Heart right ventricle (tissue), 16 donors: ENCODE data around the gene ZMYM1. TPM values are rescaled to one million over a fixed set of nuclear protein-coding genes. Genes with fewer than 3 reads are reported as not detected.
"Not testable (repeated sequence)": the region's sequence is repeated elsewhere in the genome, so short reads cannot be mapped to it uniquely, and the experiment has no call there.

ENCODE experiments used
- ATAC-seq, 8 donors: fragments of 200-7000 bp; cut with Tn5 transposase; one replicate each; pipeline ENCODE4 v1.9.1; 2020; ENCODE audit warnings: mild to moderate bottlenecking in 8 of 8, moderate library complexity in 8 of 8, moderate number of reproducible peaks in 1 of 8
- DNase-seq, 2 donors: peaks; one replicate each; pipeline ENCODE4 v3.0.0-alpha.2; 2020
- H3K27ac ChIP-seq, 10 donors: fragments of 200-600 bp; sonication (generic) in 2 of 10; one replicate each; pipeline versions ENCODE4 v1.5.0 to v1.8.0; 2020 to 2022; ENCODE audit warnings: mild to moderate bottlenecking in 3 of 10
- H3K27me3 ChIP-seq, 7 donors: fragments of 200-600 bp; one replicate each; pipeline ENCODE4 v1.8.0; 2021 to 2022; ENCODE audit warnings: mild to moderate bottlenecking in 2 of 7
- H3K36me3 ChIP-seq, 9 donors: fragments of 200-600 bp; sonication (generic) in 1 of 9; one replicate each; pipeline versions ENCODE4 v1.5.0 to v1.8.0; 2020 to 2022; ENCODE audit warnings: mild to moderate bottlenecking in 2 of 9
- H3K4me1 ChIP-seq, 9 donors: fragments of 200-600 bp; sonication (generic) in 1 of 9; one replicate each; pipeline versions ENCODE4 v1.5.0 to v1.8.0; 2020 to 2022; ENCODE audit warnings: mild to moderate bottlenecking in 4 of 9
- H3K4me3 ChIP-seq, 10 donors: fragments of 200-600 bp; sonication (generic) in 2 of 10; one replicate each; pipeline versions ENCODE4 v1.5.0 to v1.8.0; 2020 to 2022; ENCODE audit warnings: mild to moderate bottlenecking in 7 of 10, moderate library complexity in 2 of 10
- H3K9me3 ChIP-seq, 11 donors: fragments of 200-600 bp in 10 of 11; sonication (generic) in 2 of 11; one replicate each; pipeline versions ENCODE4 v1.5.0 to v1.8.0; 2013 to 2022; ENCODE audit warnings: mild to moderate bottlenecking in 2 of 11, control low read depth in 1 of 11, moderate library complexity in 1 of 11
- CTCF ChIP-seq, 9 donors: fragments of 200-600 bp; sonication (generic) in 2 of 9; IDR thresholded peaks; one replicate each; pipeline versions ENCODE4 v1.5.0 to v1.8.0; 2021 to 2022; ENCODE audit warnings: antibody characterized with exemption in 9 of 9, mild to moderate bottlenecking in 5 of 9, moderate library complexity in 1 of 9
- WGBS, 2 donors: extraction: QIAGEN DNeasy Blood & Tissue Kit; methylation state at CpG; one replicate each; pipeline ENCODE4 v1.1.7; 2013; ENCODE audit warnings: inconsistent platforms in 1 of 2; 5-methylcytosine and 5-hydroxymethylcytosine counted together
- intact Hi-C, 10 donors: fragments of 100-400 bp; cut with DNase I; formaldehyde crosslinking; loops; one replicate each; pipeline versions ENCODE4 v1.11.1 to v1.14.2; 2022
- polyA plus RNA-seq, 2 donors: library from polyadenylated mRNA; stranded (reverse); fragments of 200-250 nt; gene quantifications; one replicate each; pipeline ENCODE4 v1.2.3, GENCODE V29; 2013
- total RNA-seq, 10 donors: library from RNA; stranded (reverse); fragmentation: NEBNext Ultra II Directional in 3 of 10; extraction: Animal tissue kit (Norgen Biotek cat#: 25700) in 3 of 10; gene quantifications; one replicate each; pipeline versions ENCODE4 v1.2.1 to v1.2.4, GENCODE V29; 2021 to 2023
- donor health status: Arrhythmogenic right ventricular cardiomyopathy.
- donor health status: ischemic (EF 13 %, LVEDD 7.1; RV severe dilation, severe dysfunction).
- donor health status: healthy with polysubstance abuse.
- donor health status: DM: no; HTN: yes; CAD: no.
- donor health status: DM: no; HTN: no; CAD: no.
- donor health status: ischemic (EF 25% LVEDD 6.9; RV normal size, moderate dysfunction).
- donor health status: ischemic (EF 25% LVEDD 5.7; RV mildly dilated, moderate dysfunction).
- donor health status: healthy.
- donor health status: DM: yes; HTN: yes; CAD: no.
- donor health status: Ischemic cardiomyopathy.
- donor health status: ischemic (EF 35%, LVEDD 5.7; RV mildly dilated, moderate dysfunction).
- donor health status: nonischemic (EF 11% LVEDD 7.7; RV severe dilation, severe dysfunction).
- donor health status: DM: yes; HTN: yes; CAD: no.
- donor health status: PGD.
- donor health status: ischemic (EF 29% LVEDD 5.4; RV normal size, mild dysfunction).
- donor health status: nonischemic (EF 23%, LVEDD 6.1; RV moderate dilation, normal function).

The ZMYM1 gene
- total and polyA plus RNA-seq, 12 donors: 1.2 to 11.0 (median 7.3) TPM

- no peaks in the 10 kb centered on the region for H3K36me3 ChIP-seq
- no peak overlapping the region for H3K4me3 ChIP-seq
- no peak overlapping the region for H3K27ac ChIP-seq
- TF ChIP-seq CTCF (IDR thresholded peaks at IDR 0.05): no peak
- DNase-seq (no peak), ATAC-seq (no peak)
- peaks cover 0 to 10% (median 0%) of the 10 kb centered on the region in 9 donors for H3K4me1 ChIP-seq
- H3K9me3 ChIP-seq: no peaks in the 10 kb centered on the region
- intact Hi-C loops: no loop called here
- peaks cover 0 to 8% (median 0%) of the 10 kb centered on the region in 7 donors for H3K27me3 ChIP-seq
- 78 to 85% methylated on average over 5 of the region's 5 CpGs for WGBS, 2 donors
Measured at GRCh38 chr1:35046730-35047129, 32.5 kb upstream of the ZMYM1 start.

GRCh38 chr1:35047188-35047858 lies 31.9 kb upstream of the ZMYM1 start:
- H3K4me3 ChIP-seq: no peak overlapping the region
- ATAC-seq: peak in 1 of 8 donors; percentile 33

GRCh38 chr1:35049116-35049515 lies 30.1 kb upstream of the ZMYM1 start:
- Histone ChIP-seq H3K9me3 (no peaks in the 10 kb centered on the region), H3K27me3 (peaks cover 0 to 9% (median 0%) of the 10 kb centered on the region in 7 donors), H3K27ac (no peak overlapping the region), H3K4me3 (no peak overlapping the region), H3K4me1 (peaks cover 0 to 10% (median 0%) of the 10 kb centered on the region in 9 donors), H3K36me3 (no peaks in the 10 kb centered on the region)
- TF ChIP-seq CTCF (IDR thresholded peaks at IDR 0.05): no peak
- no peak for DNase-seq
- no peak for ATAC-seq
- WGBS, 2 donors: 55 to 59% methylated on average over 12 of the region's 12 CpGs
- intact Hi-C loops: no loop called here

More at GRCh38 chr1:35047188-35047858, 31.9 kb upstream of the ZMYM1 start:
- DNase-seq: no peak
- H3K27ac ChIP-seq: no peak overlapping the region
- H3K4me1 ChIP-seq: peaks cover 0 to 10% (median 0%) of the 10 kb centered on the region in 9 donors
- WGBS, 2 donors: 42 to 55% methylated on average over 2 of the region's 2 CpGs
- H3K9me3 ChIP-seq: no peaks in the 10 kb centered on the region
- no peak for TF ChIP-seq CTCF (IDR thresholded peaks at IDR 0.05)
- intact Hi-C loops: no loop called here
- H3K36me3 ChIP-seq: no peaks in the 10 kb centered on the region
- H3K27me3 ChIP-seq: peaks cover 0 to 9% (median 0%) of the 10 kb centered on the region in 7 donors

- 87 to 92% methylated on average over 3 of the region's 3 CpGs for WGBS, 2 donors
- H3K27me3 ChIP-seq: peaks cover 0 to 14% (median 0%) of the 10 kb centered on the region in 7 donors
- H3K4me1 ChIP-seq: no peaks in the 10 kb centered on the region
- DNase-seq (no peak), ATAC-seq (no peak)
- TF ChIP-seq CTCF (IDR thresholded peaks at IDR 0.05): no peak
- no peak overlapping the region for H3K27ac ChIP-seq
- peaks cover 0 to 4% (median 0%) of the 10 kb centered on the region in 11 donors for H3K9me3 ChIP-seq
- intact Hi-C loops: no loop called here
- no peak overlapping the region for H3K4me3 ChIP-seq
- no peaks in the 10 kb centered on the region for H3K36me3 ChIP-seq
Measured at GRCh38 chr1:35053433-35053832, 25.8 kb upstream of the ZMYM1 start.

GRCh38 chr1:35054282-35054681 lies 24.9 kb upstream of the ZMYM1 start:
- H3K27me3 ChIP-seq: peaks cover 0 to 16% (median 0%) of the 10 kb centered on the region in 7 donors
- intact Hi-C loops, DNase-seq, ATAC-seq, H3K4me1 ChIP-seq, H3K4me3 ChIP-seq, H3K9me3 ChIP-seq, H3K36me3 ChIP-seq, H3K27ac ChIP-seq: not testable (repeated sequence)
- WGBS, 2 donors: 67 to 72% methylated on average over 3 of the region's 3 CpGs

GRCh38 chr1:35058321-35058720 lies 20.9 kb upstream of the ZMYM1 start:
- peaks cover 0 to 13% (median 4%) of the 10 kb centered on the region in 11 donors for H3K9me3 ChIP-seq
- ATAC-seq: not testable (repeated sequence)

More at GRCh38 chr1:35058321-35058720, 20.9 kb upstream of the ZMYM1 start:
- H3K4me3 ChIP-seq, H3K27me3 ChIP-seq, DNase-seq, H3K36me3 ChIP-seq, H3K4me1 ChIP-seq, H3K27ac ChIP-seq, intact Hi-C loops: not testable (repeated sequence)
- 92 to 95% methylated on average over 7 of the region's 7 CpGs for WGBS, 2 donors
